Stimulated activated CD4-positive, alpha-beta T cell treated with anti-CD3 and anti-CD28 coated beads, Interleukin-4, amount 100 ng/mL, for 24 hours (primary cell): ENCODE data around the gene ADCK2.
A peak's percentile ranks its signal among the peaks of the same experiment; 100 is the strongest.
"Not testable (repeated sequence)": the region's sequence is repeated elsewhere in the genome, so short reads cannot be mapped to it uniquely, and the experiment has no call there.

ENCODE experiments used
- DNase-seq: peaks from one replicate; pipeline ENCODE4 v3.0.0-alpha.2; 2020

The ADCK2 gene

GRCh38 chr7:140646931-140647647 lies 25.7 kb upstream of the ADCK2 start:
- DNase-seq, result peak; percentile 26

- no peak for DNase-seq
Observed at GRCh38 chr7:140649556-140650205, 23.1 kb upstream of the ADCK2 start.

- no peak for DNase-seq
Observed at GRCh38 chr7:140650367-140650766, 22.4 kb upstream of the ADCK2 start.

GRCh38 chr7:140653319-140654108 lies 19.2 kb upstream of the ADCK2 start:
- DNase-seq, result peak; percentile 42

GRCh38 chr7:140654109-140654387 lies 18.7 kb upstream of the ADCK2 start:
- no peak for DNase-seq

GRCh38 chr7:140654661-140655060 lies 18.1 kb upstream of the ADCK2 start:
- DNase-seq, result no peak

- DNase-seq, result no peak
Observed at GRCh38 chr7:140655511-140656408, 17.0 kb upstream of the ADCK2 start.

GRCh38 chr7:140656548-140657515 lies 15.9 kb upstream of the ADCK2 start:
- DNase-seq, result peak; percentile 36

GRCh38 chr7:140657891-140658290 lies 14.9 kb upstream of the ADCK2 start:
- DNase-seq, result no peak

- DNase-seq, result no peak
Observed at GRCh38 chr7:140659856-140660255, 12.9 kb upstream of the ADCK2 start.

- DNase-seq, result no peak
Observed at GRCh38 chr7:140661124-140661523, 11.6 kb upstream of the ADCK2 start.

- DNase-seq, result not testable (repeated sequence)
Observed at GRCh38 chr7:140662938-140663337, 9.8 kb upstream of the ADCK2 start.

- DNase-seq, result no peak
Observed at GRCh38 chr7:140667476-140667875, 5.3 kb upstream of the ADCK2 start.

GRCh38 chr7:140668641-140669040 lies 4.1 kb upstream of the ADCK2 start:
- DNase-seq, result no peak

GRCh38 chr7:140669352-140669751 lies 3.4 kb upstream of the ADCK2 start:
- no peak for DNase-seq

- not testable (repeated sequence) for DNase-seq
Observed at GRCh38 chr7:140669862-140670261, 2.9 kb upstream of the ADCK2 start.

GRCh38 chr7:140670343-140670935 lies 2.3 kb upstream of the ADCK2 start:
- DNase-seq, result no peak

GRCh38 chr7:140671966-140672365 lies 779 bp upstream of the ADCK2 start:
- DNase-seq, result no peak

GRCh38 chr7:140673063-140673773 lies 473 bp downstream of the ADCK2 start:
- peak; percentile 53 for DNase-seq

GRCh38 chr7:140673774-140674155 lies 1.0 kb downstream of the ADCK2 start:
- DNase-seq, result no peak

GRCh38 chr7:140674356-140674800 lies 1.6 kb downstream of the ADCK2 start:
- no peak for DNase-seq
